ENCODE data around the gene PES1. TPM values are rescaled to one million over a fixed set of nuclear protein-coding genes. Genes with fewer than 3 reads are reported as not detected.
"Not testable (repeated sequence)": the region's sequence is repeated elsewhere in the genome, so short reads cannot be mapped to it uniquely, and the experiment has no call there.

The PES1 gene
- total and polyA plus RNA-seq, 2 of the 13 experiments (the other 11 are each of a cell fraction or from before 2014, with no cell fraction given): 65.1 to 94.7 TPM

DNA sequence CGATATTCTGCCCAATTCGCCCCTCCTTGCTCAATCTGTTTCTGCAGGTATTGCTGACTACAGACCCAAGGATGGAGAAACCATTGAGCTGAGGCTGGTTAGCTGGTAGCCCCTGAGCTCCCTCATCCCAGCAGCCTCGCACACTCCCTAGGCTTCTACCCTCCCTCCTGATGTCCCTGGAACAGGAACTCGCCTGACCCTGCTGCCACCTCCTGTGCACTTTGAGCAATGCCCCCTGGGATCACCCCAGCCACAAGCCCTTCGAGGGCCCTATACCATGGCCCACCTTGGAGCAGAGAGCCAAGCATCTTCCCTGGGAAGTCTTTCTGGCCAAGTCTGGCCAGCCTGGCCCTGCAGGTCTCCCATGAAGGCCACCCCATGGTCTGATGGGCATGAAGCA lies 34.7 kb upstream of the PES1 start:
- WGBS (ENCODE audit: low lambda C conversion rate): 47% methylated on average over 3 of the region's 5 CpGs
- intact Hi-C loops (cut with micrococcal nuclease; ENCODE audit: unreplicated experiment): no loop called here

DNA sequence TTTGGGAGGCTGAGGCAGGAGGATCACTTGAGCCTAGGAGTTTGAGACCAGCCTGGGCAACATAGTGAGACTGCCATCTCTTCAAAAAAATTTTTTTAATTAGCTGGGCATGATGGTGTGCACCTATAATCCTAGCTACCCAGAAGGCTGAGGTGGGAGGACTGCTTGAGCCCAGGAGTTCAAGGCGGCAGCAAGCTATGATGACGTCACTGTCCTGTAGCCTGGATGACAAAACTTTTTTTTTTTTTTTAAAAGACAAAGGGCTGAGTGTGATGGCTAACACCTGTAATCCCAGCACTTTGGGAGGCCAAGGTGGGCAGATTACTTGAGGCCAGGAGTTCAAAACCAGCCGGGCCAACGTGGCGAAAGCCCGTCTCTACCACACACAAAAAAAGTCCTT lies 28.2 kb upstream of the PES1 start:
- ATAC-seq; H2AFZ ChIP-seq (ENCODE audit: low read length); FAIRE-seq; H4K20me1 ChIP-seq (ENCODE audit: insufficient read depth, low read length); H3K9me3 ChIP-seq (ENCODE audit: low read length); intact Hi-C loops (cut with micrococcal nuclease; ENCODE audit: unreplicated experiment); H3K36me3 ChIP-seq (replicated peaks in 1 of 2; ENCODE audit: control insufficient read depth in 1 of 2, insufficient read depth in 2 of 2, low read length in 2 of 2); H3K79me2 ChIP-seq (ENCODE audit: insufficient read depth, low read length); H3K4me2 ChIP-seq (ENCODE audit: low read depth, low read length); H3K4me3 ChIP-seq (replicated peaks in 1 of 3; ENCODE audit: insufficient read depth in 1 of 3, low read depth in 2 of 3, low read length in 3 of 3); CTCF ChIA-PET (ENCODE audit: low intra/inter-chr PET ratio, low total read pairs); POLR2A ChIA-PET; H3K9ac ChIP-seq (ENCODE audit: insufficient read depth, low read depth, low read length); BruUV-seq (replicated peaks); DNase-seq (ENCODE audit: low spot score); in situ Hi-C loops (cut with HindIII; ENCODE audit: extremely low pct_ligation_motif_present, low pct_unique_long_range_greater_than_20kb); H3K27me3 ChIP-seq (ENCODE audit: control insufficient read depth in 1 of 2, insufficient read depth in 2 of 2, low read length in 2 of 2); H3K27ac ChIP-seq (ENCODE audit: extremely low read length, insufficient read depth, low read length); TF ChIP-seq CREB1, ATF7 (CRISPR knock-in tag; IDR thresholded peaks at IDR 0.05): not testable (repeated sequence)
- peaks cover 17% of the 10 kb centered on the region for H3K4me1 ChIP-seq (ENCODE audit: insufficient read depth, low read length)
- WGBS (ENCODE audit: low lambda C conversion rate): 61% methylated on average over 6 of the region's 6 CpGs
- TF ChIP-seq CREB1 (IDR thresholded peaks at IDR 0.05) (peak; percentile 96), ATF7 (IDR thresholded peaks at IDR 0.05) (peak; percentile 96)

More for the DNA sequence above, 34.7 kb upstream of the PES1 start:
- BruUV-seq (replicated peaks): no TSS peak
- no peak overlapping the region for H3K4me2 ChIP-seq (ENCODE audit: low read depth, low read length)
- H3K9ac ChIP-seq (ENCODE audit: insufficient read depth, low read depth, low read length): no peak overlapping the region
- no peaks in the 10 kb centered on the region for H3K9me3 ChIP-seq (ENCODE audit: low read length)
- H3K27ac ChIP-seq (ENCODE audit: extremely low read length, insufficient read depth, low read length): no peak overlapping the region
- ATAC-seq (peak; percentile 67), DNase-seq (ENCODE audit: low spot score) (no peak), FAIRE-seq (no peak)
- no peaks in the 10 kb centered on the region for H3K79me2 ChIP-seq (ENCODE audit: insufficient read depth, low read length)
- H3K4me3 ChIP-seq (replicated peaks in 1 of 3; ENCODE audit: insufficient read depth in 1 of 3, low read depth in 2 of 3, low read length in 3 of 3): no peak overlapping the region
- in situ Hi-C loops (cut with HindIII; ENCODE audit: extremely low pct_ligation_motif_present, low pct_unique_long_range_greater_than_20kb): no loop called here
- POLR2A ChIA-PET: no interaction called here
- no peaks in the 10 kb centered on the region for H4K20me1 ChIP-seq (ENCODE audit: insufficient read depth, low read length)
- no peaks in the 10 kb centered on the region for H3K4me1 ChIP-seq (ENCODE audit: insufficient read depth, low read length)
- TF ChIP-seq NFYC (CRISPR knock-in tag; IDR thresholded peaks at IDR 0.05): no peak
- TF ChIP-seq, protein P1, sequence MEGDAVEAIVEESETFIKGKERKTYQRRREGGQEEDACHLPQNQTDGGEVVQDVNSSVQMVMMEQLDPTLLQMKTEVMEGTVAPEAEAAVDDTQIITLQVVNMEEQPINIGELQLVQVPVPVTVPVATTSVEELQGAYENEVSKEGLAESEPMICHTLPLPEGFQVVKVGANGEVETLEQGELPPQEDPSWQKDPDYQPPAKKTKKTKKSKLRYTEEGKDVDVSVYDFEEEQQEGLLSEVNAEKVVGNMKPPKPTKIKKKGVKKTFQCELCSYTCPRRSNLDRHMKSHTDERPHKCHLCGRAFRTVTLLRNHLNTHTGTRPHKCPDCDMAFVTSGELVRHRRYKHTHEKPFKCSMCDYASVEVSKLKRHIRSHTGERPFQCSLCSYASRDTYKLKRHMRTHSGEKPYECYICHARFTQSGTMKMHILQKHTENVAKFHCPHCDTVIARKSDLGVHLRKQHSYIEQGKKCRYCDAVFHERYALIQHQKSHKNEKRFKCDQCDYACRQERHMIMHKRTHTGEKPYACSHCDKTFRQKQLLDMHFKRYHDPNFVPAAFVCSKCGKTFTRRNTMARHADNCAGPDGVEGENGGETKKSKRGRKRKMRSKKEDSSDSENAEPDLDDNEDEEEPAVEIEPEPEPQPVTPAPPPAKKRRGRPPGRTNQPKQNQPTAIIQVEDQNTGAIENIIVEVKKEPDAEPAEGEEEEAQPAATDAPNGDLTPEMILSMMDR (CRISPR knock-in tag; IDR thresholded peaks at IDR 0.05): peak; percentile 52
- peak; percentile 33 for TF ChIP-seq STAG1 (CRISPR knock-in tag; IDR thresholded peaks at IDR 0.05)
- no peaks in the 10 kb centered on the region for H3K36me3 ChIP-seq (replicated peaks in 1 of 2; ENCODE audit: control insufficient read depth in 1 of 2, insufficient read depth in 2 of 2, low read length in 2 of 2)
- H3K27me3 ChIP-seq (ENCODE audit: control insufficient read depth in 1 of 2, insufficient read depth in 2 of 2, low read length in 2 of 2): no peaks in the 10 kb centered on the region; a peak in 1 of 5 replicates
- CTCF ChIA-PET (ENCODE audit: low intra/inter-chr PET ratio, low total read pairs): no interaction called here
- H2AFZ ChIP-seq (ENCODE audit: low read length): no peak overlapping the region

Measured in HepG2 (cell line).